Measurements from ENCODE around the gene EFR3B. TPM values are rescaled to one million over a fixed set of nuclear protein-coding genes. Genes with fewer than 3 reads are reported as not detected.

The EFR3B gene
- total and polyA plus RNA-seq, 2 of the 4 experiments (the other 2 are of a cell fraction): 0.38 to 0.90 TPM

DNA sequence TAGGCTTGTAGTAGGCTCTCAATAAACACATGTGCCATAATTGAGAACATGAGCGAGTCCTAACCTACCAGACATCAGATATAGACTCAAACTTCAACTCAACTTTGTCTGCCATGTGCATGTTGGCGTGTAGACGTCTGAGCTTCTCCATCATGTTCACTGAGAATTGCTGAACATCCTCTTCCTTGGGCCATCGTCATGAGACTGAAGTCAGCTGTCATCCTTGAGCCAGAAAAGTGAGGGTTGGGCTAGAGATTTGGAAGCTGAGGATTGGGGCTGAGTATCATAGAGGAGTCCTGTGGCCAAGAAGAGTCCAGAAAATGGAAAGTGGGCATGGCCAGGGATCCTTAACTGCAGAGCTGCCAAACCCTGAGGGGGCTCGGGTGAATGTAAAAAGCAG lies 7.8 kb upstream of the EFR3B start:
- intact Hi-C loops (cut with micrococcal nuclease): no loop called here
- H2AK5ac ChIP-seq (ENCODE audit: low read depth, low read length): no peak overlapping the region
- no peak overlapping the region for H3K27ac ChIP-seq (ENCODE audit: insufficient read depth, low read length)
- no peak overlapping the region for H2BK20ac ChIP-seq (ENCODE audit: low read depth, low read length)
- no peaks in the 10 kb centered on the region for H3K4me1 ChIP-seq (ENCODE audit: control insufficient read depth, insufficient read depth, low read length)
- no peak overlapping the region for H2BK120ac ChIP-seq (ENCODE audit: low read depth, low read length)
- H3K9me3 ChIP-seq (ENCODE audit: control insufficient read depth, insufficient read depth, low read length): peaks cover 4% of the 10 kb centered on the region; the same call in 1 of the 2 replicates
- H3K4ac ChIP-seq (ENCODE audit: low read depth, low read length): no peak overlapping the region
- no peak overlapping the region for H3K56ac ChIP-seq (ENCODE audit: extremely low read depth, insufficient read depth, low read length)
- ATAC-seq (ENCODE audit: low read depth): no peak
- DNase-seq: no peak
- ChIA-PET POLR2A (ENCODE audit: unreplicated experiment) (no interaction called here), CTCF (no interaction called here)
- peaks cover 56% of the 10 kb centered on the region for H3K27me3 ChIP-seq (ENCODE audit: control insufficient read depth, insufficient read depth, low read length)
- H3K4me2 ChIP-seq (ENCODE audit: low read depth, low read length): no peak overlapping the region
- H3K9me1 ChIP-seq (ENCODE audit: insufficient read depth, low read length): 0 out of 2 replicates have a peak, but pooled peaks cover 3% of the 10 kb centered on the region
- no peak overlapping the region for H4K8ac ChIP-seq (ENCODE audit: low read depth in 2 of 2, low read length in 2 of 2)
- no peak overlapping the region for H2BK5ac ChIP-seq (ENCODE audit: low read depth, low read length, poor library complexity, severe bottlenecking)
- no peak overlapping the region for H2AFZ ChIP-seq (replicated peaks; ENCODE audit: low read length, poor library complexity)
- 83% methylated on average over 1 of the region's 5 CpGs; no CpG with 5 or more reads in 1 of the 2 experiments for WGBS, 2 experiments (ENCODE audit: extremely low coverage in 2 of 2, insufficient read length in 1 of 2)
- TF ChIP-seq MAZ (IDR thresholded peaks at IDR 0.05; ENCODE audit: borderline replicate concordance, low read depth, low read length): no peak
- TF ChIP-seq CEBPB (IDR thresholded peaks at IDR 0.05; ENCODE audit: low read depth, low read length): no peak
- no peak for TF ChIP-seq RFX5 (IDR thresholded peaks at IDR 0.05; ENCODE audit: low read depth, low read length)
- no peak for TF ChIP-seq BHLHE40 (IDR thresholded peaks at IDR 0.05; ENCODE audit: low read depth, low read length)
- TF ChIP-seq, protein P1, sequence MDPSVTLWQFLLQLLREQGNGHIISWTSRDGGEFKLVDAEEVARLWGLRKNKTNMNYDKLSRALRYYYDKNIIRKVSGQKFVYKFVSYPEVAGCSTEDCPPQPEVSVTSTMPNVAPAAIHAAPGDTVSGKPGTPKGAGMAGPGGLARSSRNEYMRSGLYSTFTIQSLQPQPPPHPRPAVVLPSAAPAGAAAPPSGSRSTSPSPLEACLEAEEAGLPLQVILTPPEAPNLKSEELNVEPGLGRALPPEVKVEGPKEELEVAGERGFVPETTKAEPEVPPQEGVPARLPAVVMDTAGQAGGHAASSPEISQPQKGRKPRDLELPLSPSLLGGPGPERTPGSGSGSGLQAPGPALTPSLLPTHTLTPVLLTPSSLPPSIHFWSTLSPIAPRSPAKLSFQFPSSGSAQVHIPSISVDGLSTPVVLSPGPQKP (IDR thresholded peaks at IDR 0.05; ENCODE audit: borderline replicate concordance, low read depth, low read length): no peak
- TF ChIP-seq MXI1 (IDR thresholded peaks at IDR 0.05; ENCODE audit: borderline replicate concordance, low read depth, low read length): no peak
- TF ChIP-seq, protein P2, sequence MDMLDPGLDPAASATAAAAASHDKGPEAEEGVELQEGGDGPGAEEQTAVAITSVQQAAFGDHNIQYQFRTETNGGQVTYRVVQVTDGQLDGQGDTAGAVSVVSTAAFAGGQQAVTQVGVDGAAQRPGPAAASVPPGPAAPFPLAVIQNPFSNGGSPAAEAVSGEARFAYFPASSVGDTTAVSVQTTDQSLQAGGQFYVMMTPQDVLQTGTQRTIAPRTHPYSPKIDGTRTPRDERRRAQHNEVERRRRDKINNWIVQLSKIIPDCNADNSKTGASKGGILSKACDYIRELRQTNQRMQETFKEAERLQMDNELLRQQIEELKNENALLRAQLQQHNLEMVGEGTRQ (IDR thresholded peaks at IDR 0.05; ENCODE audit: low read depth, low read length): no peak
- TF ChIP-seq FOS (IDR thresholded peaks at IDR 0.05; ENCODE audit: low read depth, low read length): no peak
- no peak for TF ChIP-seq RCOR1 (IDR thresholded peaks at IDR 0.05; ENCODE audit: insufficient replicate concordance, low read length)
- TF ChIP-seq SMC3 (IDR thresholded peaks at IDR 0.05; ENCODE audit: low read depth, low read length): no peak
- no peak for TF ChIP-seq NFE2L2 (IDR thresholded peaks at IDR 0.05; ENCODE audit: low read depth, low read length)
- no peak for TF ChIP-seq CHD1 (IDR thresholded peaks at IDR 0.05; ENCODE audit: low read depth, low read length)
- TF ChIP-seq POLR2A (IDR thresholded peaks at IDR 0.05; ENCODE audit: low read depth, low read length): no peak
- TF ChIP-seq RAD21 (IDR thresholded peaks at IDR 0.05; ENCODE audit: low read length): no peak
- TF ChIP-seq, protein P3, sequence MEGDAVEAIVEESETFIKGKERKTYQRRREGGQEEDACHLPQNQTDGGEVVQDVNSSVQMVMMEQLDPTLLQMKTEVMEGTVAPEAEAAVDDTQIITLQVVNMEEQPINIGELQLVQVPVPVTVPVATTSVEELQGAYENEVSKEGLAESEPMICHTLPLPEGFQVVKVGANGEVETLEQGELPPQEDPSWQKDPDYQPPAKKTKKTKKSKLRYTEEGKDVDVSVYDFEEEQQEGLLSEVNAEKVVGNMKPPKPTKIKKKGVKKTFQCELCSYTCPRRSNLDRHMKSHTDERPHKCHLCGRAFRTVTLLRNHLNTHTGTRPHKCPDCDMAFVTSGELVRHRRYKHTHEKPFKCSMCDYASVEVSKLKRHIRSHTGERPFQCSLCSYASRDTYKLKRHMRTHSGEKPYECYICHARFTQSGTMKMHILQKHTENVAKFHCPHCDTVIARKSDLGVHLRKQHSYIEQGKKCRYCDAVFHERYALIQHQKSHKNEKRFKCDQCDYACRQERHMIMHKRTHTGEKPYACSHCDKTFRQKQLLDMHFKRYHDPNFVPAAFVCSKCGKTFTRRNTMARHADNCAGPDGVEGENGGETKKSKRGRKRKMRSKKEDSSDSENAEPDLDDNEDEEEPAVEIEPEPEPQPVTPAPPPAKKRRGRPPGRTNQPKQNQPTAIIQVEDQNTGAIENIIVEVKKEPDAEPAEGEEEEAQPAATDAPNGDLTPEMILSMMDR (conservative IDR thresholded peaks at IDR 0.05; ENCODE audit: low read depth, low read length): no peak
- no peak for TF ChIP-seq MAFK (IDR thresholded peaks at IDR 0.05; ENCODE audit: low read depth, low read length)
- no peaks in the 10 kb centered on the region for H3K79me1 ChIP-seq (ENCODE audit: low read depth in 1 of 2, low read length in 2 of 2)
- in situ Hi-C loops (cut with MboI; ENCODE audit: low sequenced_read_pairs): no loop called here
- dilution Hi-C loops (cut with HindIII; ENCODE audit: low sequenced_read_pairs, unreplicated experiment): no loop called here
- H3K14ac ChIP-seq (replicated peaks; ENCODE audit: low read depth, low read length): no peak overlapping the region
- H3K23ac ChIP-seq (ENCODE audit: low read depth, low read length): no peak overlapping the region
- H3K9ac ChIP-seq (ENCODE audit: low read depth, low read length): no peak overlapping the region
- H4K91ac ChIP-seq (ENCODE audit: insufficient read depth, low read depth, low read length): no peak overlapping the region
- no peak overlapping the region for H2AK9ac ChIP-seq (replicated peaks; ENCODE audit: low read depth, low read length, poor library complexity)
- no peak overlapping the region for H3K4me3 ChIP-seq (ENCODE audit: insufficient read depth, low read depth, low read length)
- H3K18ac ChIP-seq (ENCODE audit: low read depth, low read length): no peak overlapping the region
- no peaks in the 10 kb centered on the region for H3K36me3 ChIP-seq (ENCODE audit: control insufficient read depth, insufficient read depth, low read length)
- H2BK15ac ChIP-seq (ENCODE audit: low read depth, low read length): no peak overlapping the region
- no peak overlapping the region for H4K5ac ChIP-seq (ENCODE audit: low read depth, low read length)
- H4K20me1 ChIP-seq (ENCODE audit: insufficient read depth, low read length): no peaks in the 10 kb centered on the region
- BruUV-seq (replicated peaks): no TSS peak

Measured in IMR-90 (cell line).